ENCODE measurements around the gene ELOVL1. TPM values are rescaled to one million over a fixed set of nuclear protein-coding genes. Genes with fewer than 3 reads are reported as not detected.

Gene ELOVL1
- total RNA-seq, 1 experiment from 2014 or later, result 115 TPM

DNA sequence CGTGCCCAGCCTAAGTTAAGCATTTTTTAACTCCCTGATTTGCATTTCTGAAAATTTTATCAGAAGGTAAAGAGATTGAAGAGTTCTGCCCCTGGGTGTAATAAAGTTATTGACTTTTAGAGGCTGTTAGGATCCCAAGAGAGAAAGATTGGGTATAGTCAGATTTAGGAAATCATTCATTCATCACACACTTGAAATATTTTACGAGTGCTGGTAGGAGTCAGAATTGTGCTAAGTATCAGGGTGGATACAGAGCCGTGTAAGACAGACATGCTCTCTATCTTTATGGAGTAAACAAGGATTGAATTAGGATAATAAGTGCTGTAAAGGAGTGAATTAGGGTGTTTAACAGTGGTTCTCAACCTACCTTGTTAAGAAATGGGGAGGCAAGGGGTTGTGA, 24.9 kb upstream of the ELOVL1 start:
- Histone ChIP-seq H3K4me3 (no peak overlapping the region), H3K36me3 (peaks cover 32% of the 10 kb centered on the region), H3K27ac (no peak overlapping the region), H3K9me3 (replicated peaks) (no peaks in the 10 kb centered on the region), H3K27me3 (replicated peaks) (no peaks in the 10 kb centered on the region), H3K4me1 (replicated peaks) (peaks cover 29% of the 10 kb centered on the region)
- DNase-seq (ENCODE audit: low read depth in 1 of 2, low spot score in 2 of 2), result no peak

DNA sequence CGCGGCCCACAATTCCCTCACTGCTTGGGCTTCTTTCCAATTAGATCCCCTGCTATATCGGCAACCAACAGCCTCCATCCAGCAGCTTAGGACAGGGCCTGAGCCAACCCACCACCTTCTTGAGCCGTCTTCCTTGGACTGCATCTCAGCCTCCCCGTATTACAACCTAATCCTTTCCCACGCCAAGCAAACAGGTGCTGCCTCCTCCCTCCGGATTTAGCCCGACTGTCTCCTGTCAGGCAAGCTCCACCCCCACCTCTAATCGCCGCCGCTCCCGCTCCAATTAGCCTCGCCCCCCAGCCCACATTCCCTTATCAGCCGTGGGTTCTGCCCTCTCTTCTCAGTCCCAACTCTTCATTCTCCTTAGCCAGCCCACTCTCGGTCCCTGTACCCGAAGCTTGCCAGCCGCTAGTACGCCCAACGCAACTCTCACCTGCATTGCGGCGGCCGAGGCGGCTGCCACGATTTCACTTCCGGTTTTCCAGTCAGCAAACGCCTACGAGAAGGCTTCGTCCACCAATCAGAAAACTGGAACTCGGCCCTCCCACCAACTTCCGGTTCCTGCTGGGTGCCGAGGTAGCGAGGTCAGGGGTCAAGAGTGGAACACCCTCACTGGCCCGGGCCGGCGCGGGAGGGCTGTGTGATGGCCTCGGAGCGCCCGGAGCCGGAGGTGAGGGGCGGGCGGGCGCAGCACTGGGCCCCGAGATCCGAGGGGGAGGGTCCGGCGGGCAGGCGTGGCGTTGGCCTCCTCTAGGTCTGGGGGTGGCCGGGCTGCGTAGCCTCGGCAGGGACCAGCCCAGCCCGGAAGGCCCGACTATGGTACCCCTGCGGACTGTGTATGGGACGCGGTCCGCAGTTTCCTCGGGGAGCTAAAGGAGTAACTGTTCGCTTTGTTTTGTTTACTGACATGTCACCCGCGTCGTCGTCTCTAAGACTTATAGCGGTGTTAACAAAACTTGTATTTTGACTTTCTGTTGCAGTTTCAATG, 21.8 kb upstream of the ELOVL1 start, which contains the start of the genes MED8 and SZT2:
TSS of gene MED8 (minus strand) at position 475 of the 988 bp plus-strand sequence. CDS start at position 439, 36 bp downstream.
TSS of gene SZT2 (plus strand) at position 574 of the 988 bp plus-strand sequence. CDS start at position 644, 70 bp downstream.
- Histone ChIP-seq H3K27ac (peak within 1 kb of the TSS; percentile 59), H3K36me3 (peaks cover 54% of the 10 kb centered on the region), H3K4me1 (replicated peaks) (peaks cover 20% of the 10 kb centered on the region), H3K9me3 (replicated peaks) (no peaks in the 10 kb centered on the region), H3K4me3 (peak within 1 kb of the TSS; percentile 79), H3K27me3 (replicated peaks) (no peaks in the 10 kb centered on the region)
- peak; percentile 91 to 93 for DNase-seq (ENCODE audit: low read depth in 1 of 2, low spot score in 2 of 2)

DNA sequence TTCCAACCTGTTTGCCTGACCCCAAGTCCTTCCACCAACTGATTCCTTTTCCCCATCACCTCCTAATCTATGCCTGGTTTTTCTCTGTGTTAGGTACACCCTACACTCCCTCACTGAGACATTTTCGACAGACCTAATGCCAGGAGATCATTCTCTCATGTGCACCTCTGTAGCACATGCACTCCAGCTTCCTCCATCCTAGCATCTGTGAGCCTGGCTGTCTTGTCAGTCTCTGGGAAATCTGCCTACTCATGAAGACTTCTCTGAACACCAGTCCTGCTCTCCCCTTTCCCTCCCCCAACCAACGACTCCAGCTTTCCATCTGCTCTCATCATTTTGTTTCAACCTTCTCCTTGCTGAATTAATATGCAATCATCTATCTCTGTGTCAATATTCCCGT, 20.8 kb upstream of the ELOVL1 start:
- Histone ChIP-seq H3K27me3 (replicated peaks) (no peaks in the 10 kb centered on the region), H3K27ac (no peak overlapping the region), H3K4me1 (replicated peaks) (peaks cover 20% of the 10 kb centered on the region), H3K36me3 (peaks cover 62% of the 10 kb centered on the region), H3K9me3 (replicated peaks) (no peaks in the 10 kb centered on the region), H3K4me3 (peak overlapping the region; percentile 79)
- no peak for DNase-seq (ENCODE audit: low read depth in 1 of 2, low spot score in 2 of 2)

DNA sequence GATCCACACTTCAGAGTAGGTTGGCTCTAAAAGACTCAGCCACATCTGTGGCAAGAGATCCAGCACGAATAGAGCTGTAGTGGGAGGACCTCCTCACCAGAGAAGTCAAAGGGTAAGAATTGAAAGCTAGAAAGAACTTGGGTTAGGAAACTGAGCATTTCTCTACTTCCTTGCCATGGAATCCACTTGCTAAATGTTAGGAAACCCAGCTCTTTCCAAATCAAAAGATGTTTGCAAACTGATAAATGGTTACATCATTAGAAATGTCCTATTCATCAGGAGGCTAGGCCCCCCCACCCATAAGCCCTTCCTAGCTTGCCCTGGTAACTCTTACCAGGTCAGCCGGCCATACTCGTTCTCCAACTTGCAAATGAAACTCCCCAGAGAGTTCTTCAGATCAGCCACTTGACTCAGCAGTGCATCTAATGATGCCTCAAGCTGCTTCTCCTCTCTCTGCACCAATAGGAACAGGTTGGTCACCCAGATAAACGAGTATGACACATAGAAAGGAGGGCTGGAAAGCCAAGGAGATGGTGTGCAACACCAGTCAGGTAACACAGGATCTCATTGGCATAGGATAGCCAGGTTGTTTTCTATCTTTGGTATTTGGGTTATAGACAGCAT, 20.3 kb upstream of the ELOVL1 start:
- DNase-seq (ENCODE audit: low read depth in 1 of 2, low spot score in 2 of 2), result no peak
- H3K9me3 ChIP-seq (replicated peaks), result no peaks in the 10 kb centered on the region
- H3K36me3 ChIP-seq, result peaks cover 64% of the 10 kb centered on the region
- peaks cover 20% of the 10 kb centered on the region for H3K4me1 ChIP-seq (replicated peaks)
- H3K4me3 ChIP-seq, result no peak overlapping the region
- no peaks in the 10 kb centered on the region for H3K27me3 ChIP-seq (replicated peaks)
- no peak overlapping the region for H3K27ac ChIP-seq

DNA sequence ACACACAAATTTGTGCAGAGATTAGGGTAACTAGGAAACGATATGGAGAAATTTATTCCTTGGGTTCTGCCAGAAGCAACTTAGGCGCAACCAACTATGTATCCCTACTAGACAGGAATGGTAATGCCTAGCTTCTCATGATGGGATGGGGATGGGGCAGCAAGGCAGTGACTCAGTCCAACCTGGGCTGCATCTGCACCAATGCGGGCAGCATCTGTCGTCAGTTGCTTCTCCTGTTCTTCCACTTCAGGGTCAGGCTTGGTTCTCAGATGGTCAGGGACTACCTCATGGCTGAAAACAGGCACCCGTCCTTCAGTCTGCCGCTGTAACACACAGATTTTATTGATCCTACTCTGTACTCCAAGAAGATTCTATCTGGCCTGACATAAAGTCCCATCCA, 18.9 kb upstream of the ELOVL1 start:
- no peak overlapping the region for H3K27ac ChIP-seq
- no peak overlapping the region for H3K4me3 ChIP-seq
- DNase-seq (ENCODE audit: low read depth in 1 of 2, low spot score in 2 of 2), result no peak
- H3K9me3 ChIP-seq (replicated peaks), result no peaks in the 10 kb centered on the region
- H3K36me3 ChIP-seq, result peaks cover 76% of the 10 kb centered on the region
- no peaks in the 10 kb centered on the region for H3K27me3 ChIP-seq (replicated peaks)
- H3K4me1 ChIP-seq (replicated peaks), result peaks cover 20% of the 10 kb centered on the region

DNA sequence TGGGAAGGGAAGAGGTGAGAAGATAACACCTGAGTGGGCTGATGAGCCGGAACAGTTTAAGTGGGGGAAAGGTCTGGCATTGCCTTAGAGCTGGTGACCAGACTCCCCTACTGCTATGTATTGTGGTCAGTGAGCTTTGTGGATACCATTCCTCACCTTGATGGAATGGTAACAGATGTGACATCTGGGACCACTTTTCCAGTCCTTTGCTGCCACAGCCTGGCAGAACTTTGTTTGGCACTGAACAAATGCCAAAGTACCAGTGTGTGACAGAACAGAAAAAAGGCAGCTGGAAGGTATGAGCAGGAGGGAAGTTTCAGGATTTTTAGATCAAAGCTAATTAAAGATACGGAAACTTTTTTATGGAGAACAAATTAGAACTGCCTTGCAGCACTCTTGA, 15.6 kb upstream of the ELOVL1 start:
- H3K9me3 ChIP-seq (replicated peaks), result no peaks in the 10 kb centered on the region
- H3K4me3 ChIP-seq, result no peak overlapping the region
- peaks cover 9% of the 10 kb centered on the region for H3K4me1 ChIP-seq (replicated peaks)
- no peak for DNase-seq (ENCODE audit: low read depth in 1 of 2, low spot score in 2 of 2)
- H3K27me3 ChIP-seq (replicated peaks), result no peaks in the 10 kb centered on the region
- H3K27ac ChIP-seq, result no peak overlapping the region
- peaks cover 75% of the 10 kb centered on the region for H3K36me3 ChIP-seq

DNA sequence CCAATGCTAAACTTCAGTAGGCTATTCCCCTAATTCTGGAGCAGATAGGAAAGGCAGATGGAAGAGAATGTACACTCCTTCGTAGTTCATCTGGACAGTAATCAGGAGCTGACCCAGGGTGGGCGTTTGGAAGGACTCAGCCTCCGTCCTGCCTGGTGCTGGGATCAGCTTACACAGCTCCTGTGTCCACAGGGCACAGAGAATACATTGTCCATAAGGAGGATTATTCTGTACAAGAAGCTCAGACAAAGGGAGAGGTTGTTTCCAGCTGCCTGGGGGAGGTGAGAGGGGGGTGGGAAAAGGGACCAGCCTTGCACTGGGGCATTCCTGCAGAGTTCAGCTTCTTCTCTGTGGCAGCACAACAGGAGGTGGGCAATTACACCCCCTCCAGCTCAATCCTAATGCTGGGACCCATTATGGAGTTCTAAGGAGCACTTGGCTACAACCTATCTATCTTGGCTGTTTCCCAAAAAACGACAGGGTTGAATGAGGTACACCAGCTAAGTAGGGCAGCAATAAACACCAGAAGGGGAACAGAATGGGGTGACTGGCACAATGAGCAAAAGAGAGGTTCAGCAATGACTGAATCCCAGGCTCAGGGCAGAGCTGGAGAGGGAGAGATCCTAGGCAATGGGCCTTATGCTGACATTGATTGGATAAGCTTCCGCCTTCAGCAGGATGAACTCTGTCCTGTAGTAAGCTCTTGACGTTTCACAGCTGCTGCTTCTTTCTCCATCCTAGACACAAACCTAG, 14.4 kb upstream of the ELOVL1 start:
- H3K9me3 ChIP-seq (replicated peaks), result no peaks in the 10 kb centered on the region
- H3K27ac ChIP-seq, result no peak overlapping the region
- no peaks in the 10 kb centered on the region for H3K4me1 ChIP-seq (replicated peaks)
- peaks cover 62% of the 10 kb centered on the region for H3K36me3 ChIP-seq
- DNase-seq (ENCODE audit: low read depth in 1 of 2, low spot score in 2 of 2), result no peak
- no peak overlapping the region for H3K4me3 ChIP-seq
- no peaks in the 10 kb centered on the region for H3K27me3 ChIP-seq (replicated peaks)

DNA sequence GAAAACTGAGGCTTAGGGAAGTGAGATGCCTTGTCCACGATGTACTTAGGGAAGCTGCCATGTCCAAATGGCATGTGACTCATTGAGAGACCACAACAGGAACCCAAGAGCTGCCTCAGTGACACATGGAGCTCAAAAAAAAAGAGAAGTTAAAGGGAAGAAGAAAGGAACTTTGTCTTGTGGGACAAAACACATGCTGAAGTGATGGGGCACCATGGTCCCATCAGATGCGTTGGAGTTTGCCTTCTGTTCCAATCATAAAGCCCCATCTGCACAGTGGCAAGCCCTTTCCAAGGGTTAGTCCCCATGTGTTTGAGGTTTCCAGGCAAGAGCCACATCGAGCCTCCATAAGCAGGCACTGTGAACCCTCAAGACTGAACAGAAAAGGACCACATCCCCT, 13.8 kb upstream of the ELOVL1 start:
- Histone ChIP-seq H3K9me3 (replicated peaks) (no peaks in the 10 kb centered on the region), H3K36me3 (peaks cover 56% of the 10 kb centered on the region), H3K4me3 (no peak overlapping the region), H3K4me1 (replicated peaks) (no peaks in the 10 kb centered on the region), H3K27me3 (replicated peaks) (no peaks in the 10 kb centered on the region), H3K27ac (no peak overlapping the region)
- DNase-seq (ENCODE audit: low read depth in 1 of 2, low spot score in 2 of 2), result no peak

DNA sequence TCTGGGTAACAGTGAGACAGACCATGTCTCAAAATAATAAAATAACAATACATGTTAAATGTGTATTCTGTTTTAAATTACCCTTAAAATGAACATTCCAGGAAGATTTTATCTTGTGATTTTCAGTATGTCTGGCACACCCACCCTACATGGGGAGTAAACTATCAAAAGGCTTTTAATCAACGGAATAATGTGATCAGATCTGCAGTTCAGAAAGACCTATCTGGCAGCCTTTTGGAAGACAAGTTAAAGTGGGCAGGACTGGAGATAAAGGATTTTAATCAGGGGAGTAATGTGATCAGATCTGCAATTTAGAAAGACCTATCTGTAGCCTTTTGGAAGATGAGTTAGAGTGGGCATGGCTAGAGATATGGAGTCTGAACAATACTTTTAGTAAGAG, 11.7 kb upstream of the ELOVL1 start:
- no peaks in the 10 kb centered on the region for H3K27me3 ChIP-seq (replicated peaks)
- no peak overlapping the region for H3K4me3 ChIP-seq
- H3K4me1 ChIP-seq (replicated peaks), result no peaks in the 10 kb centered on the region
- H3K9me3 ChIP-seq (replicated peaks), result no peaks in the 10 kb centered on the region
- no peak for DNase-seq (ENCODE audit: low read depth in 1 of 2, low spot score in 2 of 2)
- peaks cover 40% of the 10 kb centered on the region for H3K36me3 ChIP-seq
- no peak overlapping the region for H3K27ac ChIP-seq

DNA sequence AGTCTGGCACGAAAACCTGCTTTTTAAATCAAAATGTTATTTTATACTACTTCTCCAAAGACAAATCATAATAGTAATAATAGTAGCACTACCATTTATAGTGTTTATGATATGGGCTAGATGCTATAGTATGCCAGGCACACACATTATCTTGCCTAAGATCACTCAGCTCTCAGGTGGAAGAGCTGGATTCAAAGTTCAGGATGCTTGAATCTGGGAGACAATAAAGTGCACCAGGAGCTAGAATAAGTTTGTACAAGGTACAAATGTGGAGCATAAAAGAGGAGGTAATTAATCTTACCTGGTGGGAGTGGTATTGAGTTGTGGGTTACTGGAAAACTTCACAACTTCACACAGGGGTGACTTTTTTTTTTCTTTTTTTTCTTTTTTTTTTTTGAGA, 10.0 kb upstream of the ELOVL1 start:
- peaks cover 12% of the 10 kb centered on the region for H3K4me1 ChIP-seq (replicated peaks)
- DNase-seq (ENCODE audit: low read depth in 1 of 2, low spot score in 2 of 2), result no peak
- peaks cover 26% of the 10 kb centered on the region for H3K36me3 ChIP-seq
- 0 out of 2 replicates have a peak, but pooled peaks cover under 1% of the 10 kb centered on the region for H3K9me3 ChIP-seq (replicated peaks)
- no peaks in the 10 kb centered on the region for H3K27me3 ChIP-seq (replicated peaks)
- no peak overlapping the region for H3K27ac ChIP-seq
- H3K4me3 ChIP-seq, result no peak overlapping the region

DNA sequence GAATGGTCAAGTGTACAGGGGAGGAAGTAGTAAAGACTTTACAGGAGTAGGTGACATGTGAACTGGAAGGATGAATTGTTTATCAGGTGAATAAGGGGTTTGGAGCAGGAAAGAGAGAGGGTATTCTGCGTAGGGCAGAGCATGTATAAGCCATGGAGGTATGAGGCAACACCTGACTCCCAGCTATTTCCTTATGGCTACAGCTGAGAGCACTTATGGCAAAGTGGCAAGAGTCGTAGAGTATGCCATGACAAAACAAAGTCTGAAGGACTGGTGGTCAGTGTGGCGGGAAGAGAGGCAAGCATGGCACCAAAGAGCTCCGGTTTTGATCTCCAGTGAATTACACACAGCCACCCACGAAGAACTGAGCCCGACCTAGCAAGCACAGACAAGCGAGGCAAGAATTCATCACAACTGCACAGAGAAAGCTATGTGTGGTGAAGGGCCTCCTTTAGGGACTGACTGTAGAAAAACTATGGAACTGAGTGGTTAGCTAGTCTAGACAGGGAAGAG, 9.0 kb upstream of the ELOVL1 start:
- Histone ChIP-seq H3K4me3 (no peak overlapping the region), H3K9me3 (replicated peaks) (0 out of 2 replicates have a peak, but pooled peaks cover 3% of the 10 kb centered on the region), H3K27ac (no peak overlapping the region), H3K27me3 (replicated peaks) (no peaks in the 10 kb centered on the region), H3K4me1 (replicated peaks) (peaks cover 19% of the 10 kb centered on the region), H3K36me3 (peaks cover 22% of the 10 kb centered on the region)
- no peak for DNase-seq (ENCODE audit: low read depth in 1 of 2, low spot score in 2 of 2)

DNA sequence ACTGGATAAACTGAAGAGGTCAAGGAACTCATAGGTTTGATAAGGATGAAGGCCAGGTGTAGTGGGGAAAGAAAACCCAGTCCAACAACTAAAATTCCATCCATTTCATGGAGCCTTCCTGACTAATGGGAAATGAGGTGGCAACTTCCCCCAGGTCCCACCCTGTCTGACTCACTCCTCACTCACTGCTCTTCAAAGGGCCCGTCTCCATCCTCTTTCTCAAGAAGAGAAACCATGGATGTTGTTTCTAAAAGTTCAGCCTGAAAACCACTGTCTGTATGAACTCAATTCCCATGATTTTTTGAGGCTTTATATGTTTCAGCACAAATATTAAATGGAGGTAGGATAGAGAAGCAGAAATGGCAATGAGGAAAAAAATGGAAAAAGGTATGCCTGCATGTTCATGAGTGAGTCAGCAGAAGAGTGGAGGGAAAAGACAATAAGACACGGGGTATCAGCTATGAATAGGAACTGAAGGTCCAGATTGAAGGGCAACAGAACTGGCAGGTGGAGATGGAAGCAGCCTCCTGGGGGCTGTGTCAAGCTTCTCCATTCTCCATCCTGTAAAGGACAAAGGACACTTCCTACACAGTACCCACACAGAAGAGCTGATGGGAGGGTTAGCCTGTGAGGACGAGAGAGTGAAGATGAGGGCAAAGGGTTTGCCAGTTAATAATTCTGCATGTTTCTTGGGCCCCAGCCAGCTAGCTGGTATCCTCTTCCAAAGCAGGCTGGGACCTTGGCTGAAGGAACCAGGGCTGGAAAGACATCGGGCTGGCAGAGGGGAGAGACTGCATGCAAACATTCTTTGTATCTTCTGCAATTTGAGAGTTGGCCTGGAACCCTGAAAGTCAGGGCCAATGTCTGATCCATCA, 5.5 kb upstream of the ELOVL1 start:
- peaks cover 28% of the 10 kb centered on the region for H3K4me1 ChIP-seq (replicated peaks)

More for the DNA sequence above, 5.5 kb upstream of the ELOVL1 start:
- Histone ChIP-seq H3K9me3 (replicated peaks) (0 out of 2 replicates have a peak, but pooled peaks cover 3% of the 10 kb centered on the region), H3K27ac (peak overlapping the region; percentile 37), H3K27me3 (replicated peaks) (no peaks in the 10 kb centered on the region), H3K4me3 (no peak overlapping the region), H3K36me3 (peaks cover 24% of the 10 kb centered on the region)
- peak; percentile 67 to 68 for DNase-seq (ENCODE audit: low read depth in 1 of 2, low spot score in 2 of 2)
